HepG2 (cell line): Measurements from ENCODE around the gene PRR19. TPM values are rescaled to one million over a fixed set of nuclear protein-coding genes. Genes with fewer than 3 reads are reported as not detected.

Experiments used
- ARNT2 ChIP-seq: sonication (generic); formaldehyde crosslinking; IDR thresholded peaks from 2 replicates; pipeline ENCODE4 v1.8.0; 2022; ENCODE audit warnings: mild to moderate bottlenecking, low read depth, missing genetic modification reagents, moderate library complexity
- ELK4 ChIP-seq: sonication (generic); formaldehyde crosslinking; IDR thresholded peaks from 2 replicates; pipeline ENCODE4 v1.9.0; 2021; ENCODE audit warnings: missing genetic modification reagents, borderline replicate concordance
- FUBP1 ChIP-seq: sonication (generic); formaldehyde crosslinking; IDR thresholded peaks from 2 replicates; pipeline ENCODE4 v1.5.1; 2020; ENCODE audit warnings: missing genetic modification reagents, mild to moderate bottlenecking, borderline replicate concordance
- HNRNPH1 ChIP-seq: fragments of 200-400 bp; formaldehyde crosslinking; optimal IDR thresholded peaks from 2 replicates; pipeline ENCODE3; 2017; ENCODE audit warnings: mild to moderate bottlenecking, low read depth, low read length
- JUNB ChIP-seq: sonication (generic); formaldehyde crosslinking; IDR thresholded peaks from 2 replicates; pipeline ENCODE4 v1.8.0; 2022; ENCODE audit warnings: missing genetic modification reagents, mild to moderate bottlenecking, borderline replicate concordance
- KDM6A ChIP-seq: IDR thresholded peaks from 2 replicates; pipeline ENCODE4 v1.6.1; 2016; ENCODE audit warnings: low read depth
- KLF16 ChIP-seq, 2 experiments: sonication (generic) in 1 of 2; formaldehyde crosslinking in 1 of 2; IDR thresholded peaks; 2 replicates each; pipeline versions ENCODE4 v1.6.1 to v1.8.0; 2016 to 2023; ENCODE audit warnings: missing genetic modification reagents in 2 of 2, missing compliant biosample characterization in 1 of 2
- RFX3 ChIP-seq: IDR thresholded peaks from 2 replicates; pipeline ENCODE4 v1.6.1; 2016; ENCODE audit warnings: missing biosample characterization, missing genetic modification reagents
- SAP130 ChIP-seq: IDR thresholded peaks from 2 replicates; pipeline ENCODE4 v1.6.1; 2016; ENCODE audit warnings: low read depth
- TBP ChIP-seq: sonication (generic); formaldehyde crosslinking; IDR thresholded peaks from 2 replicates; pipeline ENCODE4 v1.5.0; 2020; ENCODE audit warnings: missing genetic modification reagents
- TEF ChIP-seq: sonication (generic); formaldehyde crosslinking; IDR thresholded peaks from 2 replicates; pipeline ENCODE4 v1.5.0; 2020; ENCODE audit warnings: missing genetic modification reagents
- TFE3 ChIP-seq: IDR thresholded peaks from 2 replicates; pipeline ENCODE4 v1.6.1; 2016
- ZBTB10 ChIP-seq: sonication (generic); formaldehyde crosslinking; IDR thresholded peaks from 2 replicates; pipeline ENCODE4 v1.4.0; 2020; ENCODE audit warnings: missing genetic modification reagents, borderline replicate concordance
- ZNF160 ChIP-seq: sonication (generic); formaldehyde crosslinking; IDR thresholded peaks from 2 replicates; pipeline ENCODE4 v1.8.0; 2022; ENCODE audit warnings: mild to moderate bottlenecking, inconsistent platforms, missing genetic modification reagents
- polyA plus RNA-seq, 8 experiments: library from polyadenylated mRNA; depleted of rRNA in 3 of 8; stranded (reverse) in 7 of 8; unstranded in 1 of 8; fragments of >200 nt; fragmentation: Illumina TruSeq in 4 of 8; extraction: Trizol in 4 of 8; gene quantifications; 2 replicates each; pipeline versions ENCODE4 v1.2.1 to v1.2.3, GENCODE V29; 2011 to 2016; ENCODE audit warnings: low read depth in 4 of 8, missing spikeins in 1 of 8, mixed read lengths in 1 of 8; ENCODE audit not compliant: insufficient read depth in 1 of 8
- total RNA-seq, 5 experiments: library from RNA; depleted of rRNA; stranded (reverse); fragments of >200 nt; fragmentation: Illumina TruSeq; extraction: Trizol; gene quantifications; 2 replicates each; pipeline ENCODE4 v1.2.3, GENCODE V29; 2016; ENCODE audit warnings: low read depth in 1 of 5
- TF ChIP-seq, protein P1 (sequence below): sonication (generic); formaldehyde crosslinking; IDR thresholded peaks from 2 replicates; pipeline ENCODE4 v1.4.0; 2020; ENCODE audit warnings: low read depth, mild to moderate bottlenecking, missing genetic modification reagents
- TF ChIP-seq, protein P2 (sequence below): sonication (generic); formaldehyde crosslinking; IDR thresholded peaks from 2 replicates; pipeline ENCODE4 v1.5.1; 2020; ENCODE audit warnings: mild to moderate bottlenecking, moderate library complexity, missing genetic modification reagents

Gene PRR19
- total and polyA plus RNA-seq, 2 of the 13 experiments (the other 11 are each of a cell fraction or from before 2014, with no cell fraction given): 0.21 to 0.33 TPM

GRCh38 chr19:42268142-42268703, 33.7 kb upstream of the PRR19 start (continued):
- TF ChIP-seq, protein P1, sequence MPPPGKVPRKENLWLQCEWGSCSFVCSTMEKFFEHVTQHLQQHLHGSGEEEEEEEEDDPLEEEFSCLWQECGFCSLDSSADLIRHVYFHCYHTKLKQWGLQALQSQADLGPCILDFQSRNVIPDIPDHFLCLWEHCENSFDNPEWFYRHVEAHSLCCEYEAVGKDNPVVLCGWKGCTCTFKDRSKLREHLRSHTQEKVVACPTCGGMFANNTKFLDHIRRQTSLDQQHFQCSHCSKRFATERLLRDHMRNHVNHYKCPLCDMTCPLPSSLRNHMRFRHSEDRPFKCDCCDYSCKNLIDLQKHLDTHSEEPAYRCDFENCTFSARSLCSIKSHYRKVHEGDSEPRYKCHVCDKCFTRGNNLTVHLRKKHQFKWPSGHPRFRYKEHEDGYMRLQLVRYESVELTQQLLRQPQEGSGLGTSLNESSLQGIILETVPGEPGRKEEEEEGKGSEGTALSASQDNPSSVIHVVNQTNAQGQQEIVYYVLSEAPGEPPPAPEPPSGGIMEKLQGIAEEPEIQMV (CRISPR knock-in tag): no peak
- TF ChIP-seq TBP (CRISPR knock-in tag): no peak
- no peak for TF ChIP-seq RFX3 (CRISPR knock-in tag)
- TF ChIP-seq, protein P2, sequence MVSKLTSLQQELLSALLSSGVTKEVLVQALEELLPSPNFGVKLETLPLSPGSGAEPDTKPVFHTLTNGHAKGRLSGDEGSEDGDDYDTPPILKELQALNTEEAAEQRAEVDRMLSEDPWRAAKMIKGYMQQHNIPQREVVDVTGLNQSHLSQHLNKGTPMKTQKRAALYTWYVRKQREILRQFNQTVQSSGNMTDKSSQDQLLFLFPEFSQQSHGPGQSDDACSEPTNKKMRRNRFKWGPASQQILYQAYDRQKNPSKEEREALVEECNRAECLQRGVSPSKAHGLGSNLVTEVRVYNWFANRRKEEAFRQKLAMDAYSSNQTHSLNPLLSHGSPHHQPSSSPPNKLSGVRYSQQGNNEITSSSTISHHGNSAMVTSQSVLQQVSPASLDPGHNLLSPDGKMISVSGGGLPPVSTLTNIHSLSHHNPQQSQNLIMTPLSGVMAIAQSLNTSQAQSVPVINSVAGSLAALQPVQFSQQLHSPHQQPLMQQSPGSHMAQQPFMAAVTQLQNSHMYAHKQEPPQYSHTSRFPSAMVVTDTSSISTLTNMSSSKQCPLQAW (CRISPR knock-in tag): 0 out of 2 replicates have a peak, but pooled peaks have one; percentile 32
- no peak for TF ChIP-seq ZNF160 (CRISPR knock-in tag)
- TF ChIP-seq SAP130 (CRISPR knock-in tag): peak; percentile 83
- TF ChIP-seq ZBTB10 (CRISPR knock-in tag): no peak; the same call in 1 of the 2 replicates
- TF ChIP-seq KLF16 (CRISPR knock-in tag; IDR thresholded peaks at IDR 0.05): peak in 1 of 2 experiments; percentile 60; a peak in 1 of 4 replicates
- no peak for TF ChIP-seq TFE3 (CRISPR knock-in tag)
- no peak for TF ChIP-seq TEF (CRISPR knock-in tag)
- TF ChIP-seq KDM6A: peak; percentile 45; the same call in 1 of the 2 replicates
- no peak for TF ChIP-seq FUBP1
- no peak for TF ChIP-seq JUNB (CRISPR knock-in tag)
- TF ChIP-seq ELK4 (CRISPR knock-in tag): no peak
- no peak for TF ChIP-seq HNRNPH1
- no peak for TF ChIP-seq ARNT2 (CRISPR knock-in tag)
